GM12878 (cell line): ENCODE results near the gene SLC9A8. TPM values are rescaled to one million over a fixed set of nuclear protein-coding genes. Genes with fewer than 3 reads are reported as not detected.

Experiments
- ATAC-seq: fragments of 200-7000 bp; cut with Tn5 transposase; 3 replicates; pipeline ENCODE4 v1.9.1; 2020; ENCODE audit warnings: mild to moderate bottlenecking, moderate library complexity
- BruUV-seq: library from RNA; stranded (reverse); fragments of 400-500 nt; replicated peaks from 2 replicates; lab custom pipeline; 2021; lab: Mats Ljungman, UMichigan
- CTCF ChIA-PET: fragments of 300-600 bp; sonication (Branson Sonifier 250); formaldehyde crosslinking; extraction: SDS; loops from one replicate; lab custom pipeline; 2021; ENCODE audit warnings: inconsistent platforms; lab: Yijun Ruan, JAX
- POLR2A ChIA-PET: fragments of 350-600 bp; formaldehyde crosslinking; extraction: SDS; loops from one replicate; lab custom pipeline; 2021; ENCODE audit warnings: inconsistent platforms; lab: Charles Lee
- RAD21 ChIA-PET: fragments of 300-600 bp; sonication (Branson Sonifier 250); formaldehyde crosslinking; loops from one replicate; lab custom pipeline; 2023; ENCODE audit warnings: antibody characterized with exemption; ENCODE audit not compliant: unreplicated experiment; lab: Charles Lee
- SMC1A ChIA-PET: fragments of 300-600 bp; sonication (Branson Sonifier 250); formaldehyde crosslinking; loops from one replicate; lab custom pipeline; 2023; ENCODE audit not compliant: unreplicated experiment, uncharacterized antibody; lab: Charles Lee
- DNase-seq: peaks from one replicate; pipeline ENCODE4 v3.0.0-alpha.2; 2011; ENCODE audit warnings: low read depth, low spot score
- FAIRE-seq: peaks from 3 replicates; lab custom pipeline; 2011; peaks lifted over from hg19 to GRCh38; lab: Jason Lieb, UNC
- H2AFZ ChIP-seq: 2 replicates; pipeline ENCODE4 v1.6.0; 2011; ENCODE audit warnings: low read depth, low read length, control low read depth; ENCODE audit not compliant: control insufficient read depth
- H3K27ac ChIP-seq: 2 replicates; pipeline ENCODE4 v1.5.1; 2011; ENCODE audit warnings: control low read depth; ENCODE audit not compliant: control insufficient read depth, insufficient read depth
- H3K27me3 ChIP-seq, 2 experiments: replicated peaks in 1 of 2; 2 replicates each; pipeline versions ENCODE4 v1.6.0 to v1.6.1; 2011; ENCODE audit warnings: low read length in 1 of 2; ENCODE audit not compliant: control insufficient read depth in 2 of 2, insufficient read depth in 2 of 2
- H3K36me3 ChIP-seq, 2 experiments: 2 replicates each; pipeline ENCODE4 v1.5.1; 2011; ENCODE audit warnings: low read length in 1 of 2; ENCODE audit not compliant: control insufficient read depth in 2 of 2, insufficient read depth in 2 of 2
- H3K4me1 ChIP-seq: 2 replicates; pipeline ENCODE4 v1.6.1; 2011; ENCODE audit warnings: mild to moderate bottlenecking, low read length, moderate library complexity, mixed read lengths; ENCODE audit not compliant: control insufficient read depth, insufficient read depth
- H3K4me2 ChIP-seq: 2 replicates; pipeline ENCODE4 v1.6.0; 2011; ENCODE audit warnings: control low read depth; ENCODE audit not compliant: control insufficient read depth, insufficient read depth
- H3K4me3 ChIP-seq: fragments of 200-600 bp; sonication (generic); 2 replicates; pipeline ENCODE4 v1.5.1; 2016
- H3K79me2 ChIP-seq: 2 replicates; pipeline ENCODE4 v1.6.0; 2011; ENCODE audit warnings: low read length; ENCODE audit not compliant: control insufficient read depth, insufficient read depth
- H3K9ac ChIP-seq: 2 replicates; pipeline ENCODE4 v1.8.0; 2011; ENCODE audit warnings: low read length, control low read depth, mixed read lengths; ENCODE audit not compliant: control insufficient read depth, insufficient read depth
- H3K9me3 ChIP-seq: replicated peaks from 3 replicates; pipeline ENCODE4 v1.5.1; 2011; ENCODE audit warnings: mild to moderate bottlenecking, low read length; ENCODE audit not compliant: control insufficient read depth, insufficient read depth
- H4K20me1 ChIP-seq: 2 replicates; pipeline ENCODE4 v1.6.0; 2011; ENCODE audit not compliant: control insufficient read depth, insufficient read depth
- ASH2L ChIP-seq: fragments of 300-600, 200-600 bp; sonication (generic); IDR thresholded peaks from 2 replicates; pipeline ENCODE4 v1.6.1; 2017; ENCODE audit warnings: low read depth, mild to moderate bottlenecking, borderline replicate concordance
- CBFB ChIP-seq: IDR thresholded peaks from 2 replicates; pipeline ENCODE4 v1.6.1; 2016; ENCODE audit warnings: antibody characterized with exemption, low read depth
- ESRRA ChIP-seq: IDR thresholded peaks from 2 replicates; pipeline ENCODE4 v1.6.1; 2012; ENCODE audit warnings: mild to moderate bottlenecking, low read length, improper control_type of control experiment
- MXI1 ChIP-seq: fragments of 150-350 bp; IDR thresholded peaks from 2 replicates; pipeline ENCODE4 v1.6.1; 2011; ENCODE audit warnings: low read depth, mild to moderate bottlenecking, inconsistent platforms, low read length, improper control_type of control experiment
- NR2C2 ChIP-seq: IDR thresholded peaks from 2 replicates; pipeline ENCODE4 v1.6.1; 2011; ENCODE audit warnings: borderline replicate concordance, low read depth; ENCODE audit not compliant: control insufficient read depth, insufficient read length
- PKNOX1 ChIP-seq: fragments of 450-650 bp; IDR thresholded peaks from 2 replicates; pipeline ENCODE4 v1.6.1; 2016; ENCODE audit warnings: mild to moderate bottlenecking
- POLR2AphosphoS5 ChIP-seq: IDR thresholded peaks from 2 replicates; pipeline ENCODE4 v1.6.1; 2011; ENCODE audit warnings: mild to moderate bottlenecking, low read length, inconsistent platforms
- PRDM15 ChIP-seq: fragments of 450-650 bp; formaldehyde crosslinking; IDR thresholded peaks from 2 replicates; pipeline ENCODE4 v1.4.0; 2020; ENCODE audit warnings: mild to moderate bottlenecking, moderate library complexity
- SIN3A ChIP-seq: IDR thresholded peaks from 2 replicates; pipeline ENCODE4 v1.6.1; 2012; ENCODE audit warnings: low read depth, low read length, improper control_type of control experiment
- SMC3 ChIP-seq: IDR thresholded peaks from 2 replicates; pipeline ENCODE4 v1.6.1; 2011; ENCODE audit warnings: low read length, improper control_type of control experiment, borderline replicate concordance
- STAT3 ChIP-seq: IDR thresholded peaks from 2 replicates; pipeline ENCODE4 v1.6.1; 2011; ENCODE audit warnings: low read depth, low read length, improper control_type of control experiment
- TCF7 ChIP-seq: IDR thresholded peaks from 2 replicates; pipeline ENCODE4 v1.6.1; 2014; ENCODE audit warnings: antibody characterized with exemption, borderline replicate concordance
- ZNF274 ChIP-seq: IDR thresholded peaks from one replicate; pipeline ENCODE4 v1.8.0; 2011; ENCODE audit not compliant: insufficient read length, insufficient read depth
- ZNF384 ChIP-seq: IDR thresholded peaks from 2 replicates; pipeline ENCODE4 v1.6.1; 2012; ENCODE audit warnings: low read depth, mild to moderate bottlenecking, low read length, improper control_type of control experiment, borderline replicate concordance
- WGBS: methylation state at CpG from one replicate; pipeline ENCODE4 v1.1.6; 2016; ENCODE audit warnings: low lambda C conversion rate; ENCODE audit not compliant: insufficient replicate concordance, insufficient coverage; ENCODE audit errors: missing lambda C conversion rate; 5-methylcytosine and 5-hydroxymethylcytosine counted together
- in situ Hi-C: fragments of 300-500 bp; cut with MboI; formaldehyde crosslinking; loops from 9 replicates; pipeline ENCODE4 v1.14.3; 2018; ENCODE audit warnings: mixed read lengths
- intact Hi-C: fragments of 100-400 bp; cut with micrococcal nuclease; formaldehyde crosslinking; loops from one replicate; pipeline ENCODE4 v1.14.2; 2022; ENCODE audit not compliant: unreplicated experiment
- polyA plus RNA-seq, 11 experiments: library from polyadenylated mRNA; depleted of rRNA in 4 of 11; unstranded in 6 of 11; stranded (reverse) in 5 of 11; fragments of >200 nt; fragmentation: Nextera tagmentation in 4 of 11; fragmentation: Illumina TruSeq in 1 of 11; extraction: Ambion mirVana in 4 of 11; extraction: Trizol in 1 of 11; gene quantifications; 1 replicate in 1 of 11; 2 replicates in 10 of 11; pipeline versions ENCODE4 v1.2.1 to v1.2.3, GENCODE V29; 2011 to 2016; ENCODE audit warnings: inconsistent platforms in 2 of 11, missing spikeins in 2 of 11, low read depth in 1 of 11
- total RNA-seq, 4 experiments: library from RNA; depleted of rRNA in 3 of 4; stranded (reverse); fragments of >200 nt in 3 of 4; fragmentation: Illumina TruSeq in 1 of 4; extraction: Trizol in 1 of 4; gene quantifications; 2 replicates each; pipeline versions ENCODE4 v1.2.1 to v1.2.3, GENCODE V29; 2013 to 2021

Gene SLC9A8
- total and polyA plus RNA-seq, 10 of the 15 experiments (the other 5 are each of a cell fraction or from before 2014, with no cell fraction given) = 0.40 to 15.5 (median 6.5) TPM

GRCh38 chr20:49798718-49799117, 13.9 kb upstream of the SLC9A8 start:
- in situ Hi-C loops = no loop called here
- no peak for FAIRE-seq
- H3K4me2 ChIP-seq = no peak overlapping the region
- H3K79me2 ChIP-seq = no peaks in the 10 kb centered on the region
- H2AFZ ChIP-seq = no peak overlapping the region
- POLR2A ChIA-PET = interaction anchor here (0.7 kb wide), 1 partner anchor 689 kb away, joined by 4 read pairs; no protein-coding TSS in a partner anchor
- TF ChIP-seq POLR2AphosphoS5 (no peak), ESRRA (no peak), CBFB (no peak), ZNF384 (no peak), SIN3A (no peak), MXI1 (no peak)
- TF ChIP-seq, all 136 proteins: peak for 0
- H3K4me1 ChIP-seq = peaks cover 25% of the 10 kb centered on the region
- WGBS = 51% methylated on average over 4 of the region's 4 CpGs
- no peaks in the 10 kb centered on the region for H3K27me3 ChIP-seq
- no peak overlapping the region for H3K9ac ChIP-seq
- RAD21 ChIA-PET = no interaction called here
- H3K36me3 ChIP-seq = no peaks in the 10 kb centered on the region
- intact Hi-C loops = no loop called here
- DNase-seq = no peak
- no peak for ATAC-seq
- no TSS peak for BruUV-seq
- no peaks in the 10 kb centered on the region for H4K20me1 ChIP-seq
- SMC1A ChIA-PET = interaction anchor here (0.8 to 1.6 kb wide), 5 partner anchors 9 to 48 kb away, joined by 3 to 7 read pairs (median 4); no protein-coding TSS in a partner anchor
- CTCF ChIA-PET = interaction anchor here (0.6 to 1.4 kb wide), 3 partner anchors 10 to 28 kb away, joined by 3 to 5 read pairs (median 3); partner anchors contain the start of gene SLC9A8
- no peaks in the 10 kb centered on the region for H3K9me3 ChIP-seq
- no peak overlapping the region for H3K27ac ChIP-seq
- no peak overlapping the region for H3K4me3 ChIP-seq

GRCh38 chr20:49799698-49800097, 12.9 kb upstream of the SLC9A8 start:
- SMC1A ChIA-PET = interaction anchor here (1.2 to 3.0 kb wide), 3 partner anchors 10 to 179 kb away, joined by 3 to 19 read pairs (median 8); no protein-coding TSS in a partner anchor
- intact Hi-C loops (loop anchor here (1.0 to 5.0 kb wide), 3 partner anchors 14 to 177 kb away; partner anchors contain the start of gene B4GALT5), in situ Hi-C loops (no loop called here)
- no peaks in the 10 kb centered on the region for H3K9me3 ChIP-seq
- no peak for FAIRE-seq
- POLR2A ChIA-PET = interaction anchor here (0.7 kb wide), 1 partner anchor 14 kb away, joined by 7 read pairs; no protein-coding TSS in a partner anchor
- no peak overlapping the region for H3K4me3 ChIP-seq
- RAD21 ChIA-PET = interaction anchor here (0.6 to 1.5 kb wide), 4 partner anchors 34 to 97 kb away, joined by 3 to 4 read pairs (median 3); no protein-coding TSS in a partner anchor
- no peak overlapping the region for H3K4me2 ChIP-seq
- WGBS = 76% methylated on average over 8 of the region's 8 CpGs
- ATAC-seq = no peak
- no peak overlapping the region for H3K27ac ChIP-seq
- CTCF ChIA-PET = interaction anchor here (0.6 to 0.7 kb wide), 2 partner anchors 40 to 258 kb away, joined by 3 to 5 read pairs; no protein-coding TSS in a partner anchor
- BruUV-seq = no TSS peak
- H3K79me2 ChIP-seq = no peaks in the 10 kb centered on the region
- no peak overlapping the region for H3K9ac ChIP-seq
- DNase-seq = no peak
- no peaks in the 10 kb centered on the region for H3K27me3 ChIP-seq
- H3K4me1 ChIP-seq = peaks cover 31% of the 10 kb centered on the region
- H4K20me1 ChIP-seq = no peaks in the 10 kb centered on the region
- no peak overlapping the region for H2AFZ ChIP-seq
- H3K36me3 ChIP-seq = no peaks in the 10 kb centered on the region
- TF ChIP-seq TCF7 (no peak), PRDM15 (CRISPR knock-in tag) (no peak), PKNOX1 (no peak), SMC3 (no peak), ZNF274 (no peak), STAT3 (no peak), ASH2L (no peak), NR2C2 (no peak)
